ENCODE data around the gene ZMYND12. TPM values are rescaled to one million over a fixed set of nuclear protein-coding genes. Genes with fewer than 3 reads are reported as not detected.

ZMYND12 gene
- total RNA-seq, 1 donor from 2014 or later = 0.40 TPM

GRCh38 chr1:42469727-42470126 lies 13.9 kb upstream of the ZMYND12 start:
- peaks cover 12% of the 10 kb centered on the region for H3K27me3 Mint-ChIP-seq (ENCODE audit: unreplicated experiment)
- H3K27ac Mint-ChIP-seq (ENCODE audit: unreplicated experiment) = no peak overlapping the region
- H3K9me3 Mint-ChIP-seq (ENCODE audit: unreplicated experiment) = no peaks in the 10 kb centered on the region
- H3K36me3 Mint-ChIP-seq (ENCODE audit: unreplicated experiment) = no peaks in the 10 kb centered on the region
- H3K4me1 Mint-ChIP-seq (ENCODE audit: unreplicated experiment) = no peaks in the 10 kb centered on the region
- TF ChIP-seq CTCF (IDR thresholded peaks at IDR 0.05) = no peak
- no peak overlapping the region for H3K4me3 Mint-ChIP-seq (ENCODE audit: unreplicated experiment)
- no peak for DNase-seq (ENCODE audit: extremely low spot score, unreplicated experiment)

GRCh38 chr1:42466030-42466429 lies 10.2 kb upstream of the ZMYND12 start:
- H3K36me3 Mint-ChIP-seq (ENCODE audit: unreplicated experiment) = no peaks in the 10 kb centered on the region
- peaks cover 23% of the 10 kb centered on the region for H3K4me1 Mint-ChIP-seq (ENCODE audit: unreplicated experiment)
- no peak overlapping the region for H3K27ac Mint-ChIP-seq (ENCODE audit: unreplicated experiment)
- H3K27me3 Mint-ChIP-seq (ENCODE audit: unreplicated experiment) = peaks cover 12% of the 10 kb centered on the region
- H3K9me3 Mint-ChIP-seq (ENCODE audit: unreplicated experiment) = no peaks in the 10 kb centered on the region
- TF ChIP-seq CTCF (IDR thresholded peaks at IDR 0.05) = no peak
- no peak for DNase-seq (ENCODE audit: extremely low spot score, unreplicated experiment)
- H3K4me3 Mint-ChIP-seq (ENCODE audit: unreplicated experiment) = no peak overlapping the region

GRCh38 chr1:42463921-42464320 lies 8.1 kb upstream of the ZMYND12 start:
- Mint-ChIP-seq H3K4me3 (ENCODE audit: unreplicated experiment) (peak overlapping the region; percentile 90), H3K27me3 (ENCODE audit: unreplicated experiment) (peaks cover 5% of the 10 kb centered on the region), H3K27ac (ENCODE audit: unreplicated experiment) (no peak overlapping the region), H3K9me3 (ENCODE audit: unreplicated experiment) (no peaks in the 10 kb centered on the region), H3K36me3 (ENCODE audit: unreplicated experiment) (peaks cover 6% of the 10 kb centered on the region), H3K4me1 (ENCODE audit: unreplicated experiment) (peaks cover 23% of the 10 kb centered on the region)
- DNase-seq (ENCODE audit: extremely low spot score, unreplicated experiment) = no peak
- TF ChIP-seq CTCF (IDR thresholded peaks at IDR 0.05) = no peak

- Mint-ChIP-seq H3K4me1 (ENCODE audit: unreplicated experiment) (peaks cover 26% of the 10 kb centered on the region), H3K9me3 (ENCODE audit: unreplicated experiment) (no peaks in the 10 kb centered on the region), H3K27me3 (ENCODE audit: unreplicated experiment) (peaks cover 5% of the 10 kb centered on the region), H3K4me3 (ENCODE audit: unreplicated experiment) (peak within 1 kb of the TSS; percentile 90), H3K27ac (ENCODE audit: unreplicated experiment) (peak within 1 kb of the TSS; percentile 89), H3K36me3 (ENCODE audit: unreplicated experiment) (peaks cover 12% of the 10 kb centered on the region)
- TF ChIP-seq CTCF (IDR thresholded peaks at IDR 0.05) = no peak
- DNase-seq (ENCODE audit: extremely low spot score, unreplicated experiment) = peak; percentile 97
These were observed 7.3 kb upstream of the ZMYND12 start, which contains the start of gene CCDC30 for GRCh38 chr1:42462828-42463763. CCDC30 (plus strand) TSS chr1:42463286; CDS start chr1:42480552, 17,266 bp downstream.

GRCh38 chr1:42461196-42461595 lies 5.4 kb upstream of the ZMYND12 start:
- Mint-ChIP-seq H3K27ac (ENCODE audit: unreplicated experiment) (no peak overlapping the region), H3K36me3 (ENCODE audit: unreplicated experiment) (peaks cover 16% of the 10 kb centered on the region), H3K27me3 (ENCODE audit: unreplicated experiment) (no peaks in the 10 kb centered on the region), H3K4me1 (ENCODE audit: unreplicated experiment) (peaks cover 37% of the 10 kb centered on the region), H3K4me3 (ENCODE audit: unreplicated experiment) (no peak overlapping the region), H3K9me3 (ENCODE audit: unreplicated experiment) (no peaks in the 10 kb centered on the region)
- no peak for DNase-seq (ENCODE audit: extremely low spot score, unreplicated experiment)
- TF ChIP-seq CTCF (IDR thresholded peaks at IDR 0.05) = no peak

All from osteocyte (in vitro differentiated cells).